Stimulated activated CD8-positive, alpha-beta memory T cell treated with anti-CD3 and anti-CD28 coated beads, Interleukin-12 subunit alpha, Interleukin-12 subunit beta, amount 100 ng/mL, for 4 hours (primary cell): ENCODE results near the gene C1QBP.
"Not testable (repeated sequence)": the region's sequence is repeated elsewhere in the genome, so short reads cannot be mapped to it uniquely, and the experiment has no call there.

Source experiments
- DNase-seq: peaks from one replicate; pipeline ENCODE4 v3.0.0-alpha.2; 2020; ENCODE audit warnings: low read depth

C1QBP gene

DNA sequence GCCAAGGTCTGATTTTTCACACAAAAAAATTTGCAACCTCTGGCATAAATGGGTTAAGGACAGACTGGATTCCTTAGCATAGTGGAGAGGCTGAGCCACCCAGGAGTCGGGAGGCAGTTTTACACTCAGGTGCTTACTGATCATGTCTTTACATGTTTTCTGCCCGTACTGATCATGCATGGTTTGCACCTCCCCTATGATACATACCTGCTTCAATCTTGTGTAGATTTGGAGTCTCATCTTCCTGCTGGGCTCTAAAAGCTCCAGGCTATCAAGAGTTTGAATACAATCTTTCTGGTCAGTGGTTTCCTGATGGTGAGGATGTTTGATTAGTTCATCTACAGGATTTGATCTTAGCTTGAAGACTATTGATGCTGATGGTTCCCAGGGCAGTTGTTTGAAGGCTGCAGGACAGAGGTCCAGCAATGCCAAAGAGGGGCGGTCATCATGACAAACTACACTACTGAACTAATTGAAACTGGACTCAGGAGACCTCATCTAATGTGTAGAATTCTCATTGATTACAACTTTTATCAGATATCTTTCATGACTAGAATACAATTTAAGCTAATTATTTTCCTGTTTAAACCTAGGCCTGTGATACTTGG is 6.9 kb downstream of the C1QBP start:
- no peak for DNase-seq

GRCh38 chr17:5431234-5431633 is 7.7 kb downstream of the C1QBP start:
- DNase-seq, result not testable (repeated sequence)

- no peak for DNase-seq
These were observed 8.4 kb downstream of the C1QBP start for GRCh38 chr17:5430413-5430999.

DNA sequence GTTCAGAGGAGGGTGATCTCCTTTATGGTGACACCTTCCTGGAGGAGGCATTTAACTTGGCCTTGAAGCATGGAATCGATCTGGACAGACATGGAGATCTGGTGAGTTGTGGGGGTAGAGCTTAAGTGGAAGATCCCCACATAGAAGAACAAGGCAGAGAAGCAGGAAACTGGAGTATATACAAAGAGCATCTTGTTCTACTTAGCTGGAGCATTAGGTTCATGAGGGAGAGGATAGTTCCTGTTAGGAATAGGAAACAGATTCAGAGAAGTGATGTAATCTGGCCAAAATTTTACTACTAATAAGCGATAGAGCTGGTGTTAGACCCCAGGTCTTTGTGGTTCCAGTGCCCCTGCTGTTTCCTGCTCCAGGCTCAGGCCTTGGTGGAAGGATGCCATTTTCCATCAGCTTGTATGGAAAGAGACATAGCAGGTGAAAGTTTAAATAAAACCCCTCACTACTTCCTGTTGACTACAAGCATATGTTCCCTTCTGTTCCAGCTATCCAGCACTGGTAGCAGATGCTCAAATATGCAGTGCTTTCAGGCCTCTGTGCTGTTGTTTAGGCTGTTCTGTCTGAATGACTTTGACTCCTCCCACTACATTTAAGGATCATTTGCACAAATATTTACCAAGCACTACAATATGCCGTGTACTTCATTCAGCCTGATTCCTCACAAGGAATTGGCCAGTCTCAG is 9.6 kb downstream of the C1QBP start:
- DNase-seq, result no peak

- DNase-seq, result no peak
These were observed 13.1 kb downstream of the C1QBP start for GRCh38 chr17:5425826-5426225.

GRCh38 chr17:5424909-5425308 is 14.0 kb downstream of the C1QBP start:
- DNase-seq, result no peak

GRCh38 chr17:5422505-5422904 is 16.4 kb downstream of the C1QBP start:
- no peak for DNase-seq

DNA sequence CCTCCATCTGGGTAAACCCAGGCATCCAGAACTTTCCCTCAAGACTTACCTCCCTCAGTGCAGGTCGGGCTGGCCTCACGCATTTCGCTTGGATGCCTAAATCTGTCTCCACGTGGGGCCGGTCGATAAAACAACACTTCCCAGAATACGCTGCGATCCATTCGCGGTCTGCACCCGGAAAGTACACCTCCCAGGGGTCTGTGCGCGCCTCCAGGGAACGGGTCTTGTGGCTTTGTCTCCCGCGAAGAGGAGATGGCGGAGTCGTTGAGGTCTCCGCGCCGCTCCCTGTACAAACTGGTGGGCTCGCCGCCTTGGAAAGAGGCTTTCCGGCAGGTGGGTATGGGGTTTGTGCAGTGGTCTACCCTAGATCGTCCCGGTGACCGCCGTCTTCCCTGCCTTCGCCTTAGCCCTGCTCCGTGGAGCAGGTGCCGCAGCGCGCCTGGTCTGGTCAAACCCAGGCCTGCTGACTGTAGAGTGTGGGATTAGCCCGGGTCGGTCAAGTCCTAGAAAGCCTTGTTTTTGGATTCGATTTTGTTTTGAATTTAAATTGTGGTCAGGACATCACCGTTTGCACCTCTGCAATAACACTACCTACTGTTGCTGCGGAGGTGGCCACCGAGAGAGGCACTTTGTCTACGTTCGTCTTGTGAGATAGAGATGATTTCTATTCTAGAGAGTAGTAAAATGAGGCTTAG is 18.8 kb downstream of the C1QBP start, which contains the start of gene RPAIN:
Gene RPAIN, plus strand, starts transcription at position 224 of the 695 bp plus-strand sequence. Its CDS starts 29 bp downstream, at position 253.
- DNase-seq, result peak; percentile 73

- peak; percentile 92 for DNase-seq
These were observed 19.5 kb downstream of the C1QBP start, which contains the start of gene NUP88 for GRCh38 chr17:5419356-5419958. NUP88 (minus strand) TSS chr17:5419662; CDS start chr17:5419650, 12 bp downstream.

DNA sequence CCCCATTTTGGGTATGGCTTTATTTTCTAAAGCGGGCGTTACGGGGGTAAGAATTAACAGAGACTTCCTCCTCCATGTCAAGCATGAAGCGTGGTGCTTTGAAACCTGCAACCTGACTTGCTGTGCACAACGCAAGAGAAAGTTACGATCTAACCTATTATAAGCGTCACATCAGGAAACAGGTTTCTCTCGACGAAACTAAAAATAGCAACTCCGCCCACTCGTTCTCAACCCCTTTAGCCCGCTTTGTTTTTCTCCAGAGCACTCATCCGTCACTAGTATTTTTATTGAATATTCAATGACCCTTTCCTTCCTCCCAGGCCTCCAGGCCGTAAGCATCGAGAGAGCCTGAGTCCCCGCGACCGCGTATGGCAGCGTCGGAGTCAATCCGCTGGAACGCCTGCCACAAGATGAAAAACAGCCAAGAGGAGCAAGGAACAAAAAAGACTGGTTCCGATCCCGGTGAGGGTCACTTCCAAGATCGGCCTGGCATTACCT is 20.0 kb downstream of the C1QBP start:
- DNase-seq, result peak; percentile 31

- no peak for DNase-seq
These were observed 22.1 kb downstream of the C1QBP start for GRCh38 chr17:5416901-5417300.

GRCh38 chr17:5413682-5414081 is 25.3 kb downstream of the C1QBP start:
- no peak for DNase-seq

GRCh38 chr17:5410594-5411272 is 28.2 kb downstream of the C1QBP start:
- DNase-seq, result no peak

GRCh38 chr17:5408186-5408585 is 30.8 kb downstream of the C1QBP start:
- DNase-seq, result no peak

DNA sequence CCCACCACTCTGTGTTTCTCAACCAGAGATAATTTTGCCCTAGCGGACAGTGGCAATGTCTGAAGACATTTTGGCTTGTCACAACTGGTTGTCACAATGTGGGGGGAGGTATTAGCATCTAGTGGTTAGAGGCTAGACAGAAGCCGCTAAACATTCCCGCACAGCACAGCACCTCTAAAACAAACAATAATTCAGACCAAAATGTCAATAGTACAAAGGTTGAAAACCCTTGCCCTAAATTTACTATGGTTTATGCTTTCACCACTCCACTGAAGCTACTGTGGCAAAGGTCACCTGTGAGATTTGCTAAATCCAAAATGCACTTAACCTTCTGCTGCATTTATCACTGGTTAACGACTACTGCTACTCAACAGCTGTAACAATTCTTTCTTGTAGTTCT is 33.6 kb downstream of the C1QBP start:
- no peak for DNase-seq

DNA sequence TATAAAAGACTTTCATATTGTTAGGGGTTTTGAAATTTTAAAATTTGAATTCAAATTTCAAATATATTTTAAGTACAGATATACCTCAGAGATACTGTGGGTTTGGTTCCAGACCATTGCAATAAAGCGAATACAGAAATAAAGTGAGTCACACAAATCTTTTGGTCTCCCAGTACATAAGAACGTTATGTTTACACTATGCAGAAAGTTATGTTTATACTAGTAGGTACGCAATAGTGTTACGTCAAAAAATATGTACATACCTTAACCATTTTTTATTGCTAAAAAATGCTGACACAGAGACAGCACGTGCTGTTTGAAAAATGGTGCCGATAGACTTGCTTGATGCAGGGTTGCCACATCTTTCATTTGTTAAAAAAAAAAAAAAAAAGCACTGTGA is 39.2 kb downstream of the C1QBP start:
- DNase-seq, result no peak

DNA sequence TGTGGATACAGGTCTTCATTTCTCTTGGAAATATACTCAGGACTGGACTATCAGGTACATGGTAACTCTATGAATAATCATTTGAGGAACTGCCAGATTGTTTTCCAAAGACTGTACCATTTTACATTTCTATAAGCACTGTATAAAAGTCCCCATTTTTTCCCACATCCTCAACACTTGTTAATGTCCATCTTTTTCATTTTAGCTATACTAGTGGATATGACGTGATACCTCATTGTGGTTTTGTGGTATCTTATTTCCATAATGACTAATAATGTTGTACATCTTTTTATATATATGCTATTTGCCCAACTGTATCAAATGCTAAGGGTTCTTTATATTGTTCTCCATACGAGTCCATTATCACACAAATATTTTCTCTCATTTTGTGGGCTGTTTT is 42.3 kb downstream of the C1QBP start:
- no peak for DNase-seq

GRCh38 chr17:5391678-5392077 is 47.3 kb downstream of the C1QBP start:
- no peak for DNase-seq
